HepG2 (cell line): ENCODE data around the gene DEPDC1.

ENCODE experiments used
- CTCF ChIP-seq: sonication (generic); formaldehyde crosslinking; IDR thresholded peaks from 2 replicates; pipeline ENCODE4 v1.5.0; 2020; ENCODE audit warnings: mild to moderate bottlenecking, missing genetic modification reagents, moderate library complexity
- ETV5 ChIP-seq: IDR thresholded peaks from 2 replicates; pipeline ENCODE4 v1.6.1; 2018; ENCODE audit warnings: missing biosample characterization, missing genetic modification reagents, inconsistent platforms, borderline replicate concordance
- ETV6 ChIP-seq: sonication (generic); formaldehyde crosslinking; conservative IDR thresholded peaks from 2 replicates; pipeline ENCODE4 v1.4.0; 2020; ENCODE audit warnings: missing genetic modification reagents
- EZH2 ChIP-seq: conservative IDR thresholded peaks from 2 replicates; pipeline ENCODE4 v1.6.1; 2012; ENCODE audit warnings: mild to moderate bottlenecking, low read depth, low read length, moderate library complexity
- IKZF1 ChIP-seq: fragments of 450-650 bp; IDR thresholded peaks from 2 replicates; pipeline ENCODE4 v1.7.1; 2016
- JUN ChIP-seq: sonication (generic); formaldehyde crosslinking; IDR thresholded peaks from 2 replicates; pipeline ENCODE4 v1.4.0; 2020; ENCODE audit warnings: mild to moderate bottlenecking, missing genetic modification reagents
- MYNN ChIP-seq: sonication (generic); formaldehyde crosslinking; IDR thresholded peaks from 2 replicates; pipeline ENCODE4 v1.4.0; 2020; ENCODE audit warnings: mild to moderate bottlenecking, low read depth, missing genetic modification reagents
- POLR2AphosphoS5 ChIP-seq: IDR thresholded peaks from 2 replicates; pipeline ENCODE4 v1.6.1; 2012; ENCODE audit warnings: low read depth, low read length
- SIN3A ChIP-seq: IDR thresholded peaks from 2 replicates; pipeline ENCODE4 v1.6.1; 2011; ENCODE audit warnings: low read depth, mild to moderate bottlenecking, control low read depth, low read length, borderline replicate concordance
- ZNF3 ChIP-seq: IDR thresholded peaks from 2 replicates; pipeline ENCODE4 v1.7.0; 2017; ENCODE audit warnings: inconsistent platforms
- ZNF891 ChIP-seq: sonication (generic); formaldehyde crosslinking; IDR thresholded peaks from 2 replicates; pipeline ENCODE4 v1.5.0; 2020; ENCODE audit warnings: mild to moderate bottlenecking, missing genetic modification reagents
- TF ChIP-seq, protein P1 (sequence below): sonication (generic); formaldehyde crosslinking; IDR thresholded peaks from 2 replicates; pipeline ENCODE4 v1.4.0; 2020; ENCODE audit warnings: missing genetic modification reagents
- TF ChIP-seq, protein P2 (sequence below): sonication (generic); formaldehyde crosslinking; IDR thresholded peaks from 2 replicates; pipeline ENCODE4 v1.5.1; 2020; ENCODE audit warnings: missing genetic modification reagents, mild to moderate bottlenecking, borderline replicate concordance

DNA sequence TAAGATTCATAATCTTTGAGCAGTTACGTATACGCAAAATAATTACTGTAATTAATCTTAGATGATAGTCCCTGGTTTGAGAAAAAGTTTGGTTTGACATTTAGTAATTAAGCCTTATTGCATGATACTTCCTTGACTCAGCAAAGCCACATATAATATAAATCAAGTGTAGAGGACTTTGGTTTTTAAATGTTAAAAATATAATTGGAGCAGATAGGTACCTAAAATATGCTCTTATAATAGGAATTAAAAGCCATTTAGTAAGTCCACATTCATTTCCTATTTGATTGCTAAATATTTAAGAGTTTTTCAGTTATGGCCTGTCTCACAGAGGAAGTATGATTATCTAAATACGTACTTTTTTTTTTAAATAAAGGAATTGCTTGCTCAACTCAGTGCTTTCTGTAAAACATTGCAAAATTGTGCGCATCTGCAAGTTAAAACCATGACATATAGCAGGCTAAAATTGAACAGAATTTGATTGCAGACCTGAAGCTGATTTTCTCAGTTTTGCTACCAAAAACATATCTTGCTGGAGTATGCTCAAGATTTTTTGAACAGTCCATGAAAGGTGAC, 67.6 kb downstream of the DEPDC1 start:
- TF ChIP-seq EZH2 (no peak), IKZF1 (no peak), JUN (CRISPR knock-in tag) (no peak), CTCF (CRISPR knock-in tag) (no peak), ETV5 (CRISPR knock-in tag) (no peak), POLR2AphosphoS5 (no peak), MYNN (CRISPR knock-in tag) (no peak), ETV6 (CRISPR knock-in tag) (no peak), ZNF3 (CRISPR knock-in tag) (no peak), SIN3A (no peak), ZNF891 (CRISPR knock-in tag) (no peak)
- TF ChIP-seq, protein P1, sequence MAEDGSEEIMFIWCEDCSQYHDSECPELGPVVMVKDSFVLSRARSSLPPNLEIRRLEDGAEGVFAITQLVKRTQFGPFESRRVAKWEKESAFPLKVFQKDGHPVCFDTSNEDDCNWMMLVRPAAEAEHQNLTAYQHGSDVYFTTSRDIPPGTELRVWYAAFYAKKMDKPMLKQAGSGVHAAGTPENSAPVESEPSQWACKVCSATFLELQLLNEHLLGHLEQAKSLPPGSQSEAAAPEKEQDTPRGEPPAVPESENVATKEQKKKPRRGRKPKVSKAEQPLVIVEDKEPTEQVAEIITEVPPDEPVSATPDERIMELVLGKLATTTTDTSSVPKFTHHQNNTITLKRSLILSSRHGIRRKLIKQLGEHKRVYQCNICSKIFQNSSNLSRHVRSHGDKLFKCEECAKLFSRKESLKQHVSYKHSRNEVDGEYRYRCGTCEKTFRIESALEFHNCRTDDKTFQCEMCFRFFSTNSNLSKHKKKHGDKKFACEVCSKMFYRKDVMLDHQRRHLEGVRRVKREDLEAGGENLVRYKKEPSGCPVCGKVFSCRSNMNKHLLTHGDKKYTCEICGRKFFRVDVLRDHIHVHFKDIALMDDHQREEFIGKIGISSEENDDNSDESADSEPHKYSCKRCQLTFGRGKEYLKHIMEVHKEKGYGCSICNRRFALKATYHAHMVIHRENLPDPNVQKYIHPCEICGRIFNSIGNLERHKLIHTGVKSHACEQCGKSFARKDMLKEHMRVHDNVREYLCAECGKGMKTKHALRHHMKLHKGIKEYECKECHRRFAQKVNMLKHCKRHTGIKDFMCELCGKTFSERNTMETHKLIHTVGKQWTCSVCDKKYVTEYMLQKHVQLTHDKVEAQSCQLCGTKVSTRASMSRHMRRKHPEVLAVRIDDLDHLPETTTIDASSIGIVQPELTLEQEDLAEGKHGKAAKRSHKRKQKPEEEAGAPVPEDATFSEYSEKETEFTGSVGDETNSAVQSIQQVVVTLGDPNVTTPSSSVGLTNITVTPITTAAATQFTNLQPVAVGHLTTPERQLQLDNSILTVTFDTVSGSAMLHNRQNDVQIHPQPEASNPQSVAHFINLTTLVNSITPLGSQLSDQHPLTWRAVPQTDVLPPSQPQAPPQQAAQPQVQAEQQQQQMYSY (CRISPR knock-in tag) = no peak
- TF ChIP-seq, protein P2, sequence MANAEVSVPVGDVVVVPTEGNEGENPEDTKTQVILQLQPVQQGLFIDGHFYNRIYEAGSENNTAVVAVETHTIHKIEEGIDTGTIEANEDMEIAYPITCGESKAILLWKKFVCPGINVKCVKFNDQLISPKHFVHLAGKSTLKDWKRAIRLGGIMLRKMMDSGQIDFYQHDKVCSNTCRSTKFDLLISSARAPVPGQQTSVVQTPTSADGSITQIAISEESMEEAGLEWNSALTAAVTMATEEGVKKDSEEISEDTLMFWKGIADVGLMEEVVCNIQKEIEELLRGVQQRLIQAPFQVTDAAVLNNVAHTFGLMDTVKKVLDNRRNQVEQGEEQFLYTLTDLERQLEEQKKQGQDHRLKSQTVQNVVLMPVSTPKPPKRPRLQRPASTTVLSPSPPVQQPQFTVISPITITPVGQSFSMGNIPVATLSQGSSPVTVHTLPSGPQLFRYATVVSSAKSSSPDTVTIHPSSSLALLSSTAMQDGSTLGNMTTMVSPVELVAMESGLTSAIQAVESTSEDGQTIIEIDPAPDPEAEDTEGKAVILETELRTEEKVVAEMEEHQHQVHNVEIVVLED = no peak
